IMR-90 (cell line): Measurements from ENCODE around the gene STX4. TPM values are rescaled to one million over a fixed set of nuclear protein-coding genes. Genes with fewer than 3 reads are reported as not detected.

ENCODE experiments used
- ATAC-seq: fragments of 200-7000 bp; cut with Tn5 transposase; 2 replicates; pipeline ENCODE4 v1.9.1; 2020; ENCODE audit warnings: low read depth, mild to moderate bottlenecking, moderate library complexity
- BruUV-seq: library from RNA; stranded (reverse); fragments of 400-500 nt; replicated peaks from 2 replicates; lab custom pipeline; 2021; lab: Mats Ljungman, UMichigan
- CTCF ChIA-PET: fragments of 300-600 bp; formaldehyde crosslinking; extraction: SDS; loops from one replicate; lab custom pipeline; 2021; ENCODE audit warnings: antibody characterized with exemption; lab: Yijun Ruan, JAX
- POLR2A ChIA-PET: fragments of 300-600 bp; sonication (Branson Sonifier 250); formaldehyde crosslinking; loops from one replicate; lab custom pipeline; 2022; ENCODE audit warnings: antibody characterized with exemption; ENCODE audit not compliant: unreplicated experiment; lab: Charles Lee
- DNase-seq: peaks from one replicate; pipeline ENCODE4 v3.0.0; 2013
- H2AFZ ChIP-seq: replicated peaks from 2 replicates; pipeline ENCODE3; 2013; ENCODE audit warnings: low read length, mild to moderate bottlenecking; ENCODE audit not compliant: poor library complexity
- H2AK5ac ChIP-seq: 2 replicates; pipeline ENCODE4 v1.6.1; 2013; ENCODE audit warnings: low read depth, low read length, inconsistent platforms
- H2AK9ac ChIP-seq: replicated peaks from 2 replicates; pipeline ENCODE3; 2013; ENCODE audit warnings: mild to moderate bottlenecking, low read depth, low read length, moderate library complexity; ENCODE audit not compliant: poor library complexity
- H2BK120ac ChIP-seq: 2 replicates; pipeline ENCODE4 v1.6.1; 2013; ENCODE audit warnings: low read depth, low read length, inconsistent platforms
- H2BK15ac ChIP-seq: 3 replicates; pipeline ENCODE4 v1.6.1; 2013; ENCODE audit warnings: low read depth, low read length, inconsistent platforms
- H2BK20ac ChIP-seq: 2 replicates; pipeline ENCODE4 v1.6.1; 2013; ENCODE audit warnings: low read depth, mild to moderate bottlenecking, inconsistent platforms, low read length, moderate library complexity
- H2BK5ac ChIP-seq: 2 replicates; pipeline ENCODE4 v1.6.1; 2013; ENCODE audit warnings: mild to moderate bottlenecking, low read depth, low read length, inconsistent platforms; ENCODE audit not compliant: poor library complexity, severe bottlenecking
- H3K14ac ChIP-seq: replicated peaks from 2 replicates; pipeline ENCODE4 v1.6.1; 2013; ENCODE audit warnings: low read depth, low read length, inconsistent platforms
- H3K18ac ChIP-seq: 2 replicates; pipeline ENCODE4 v1.6.1; 2013; ENCODE audit warnings: low read depth, low read length, control low read depth
- H3K23ac ChIP-seq: 2 replicates; pipeline ENCODE4 v1.6.1; 2013; ENCODE audit warnings: low read depth, low read length, inconsistent platforms
- H3K27ac ChIP-seq: 2 replicates; pipeline ENCODE4 v1.5.1; 2013; ENCODE audit warnings: mild to moderate bottlenecking, control low read depth, low read length; ENCODE audit not compliant: insufficient read depth
- H3K27me3 ChIP-seq: 2 replicates; pipeline ENCODE4 v1.6.1; 2013; ENCODE audit warnings: low read length; ENCODE audit not compliant: control insufficient read depth, insufficient read depth
- H3K36me3 ChIP-seq: 2 replicates; pipeline ENCODE4 v1.6.1; 2013; ENCODE audit warnings: low read length, mixed read lengths; ENCODE audit not compliant: control insufficient read depth, insufficient read depth
- H3K4ac ChIP-seq: 2 replicates; pipeline ENCODE4 v1.6.1; 2013; ENCODE audit warnings: low read depth, low read length, inconsistent platforms
- H3K4me1 ChIP-seq: 2 replicates; pipeline ENCODE4 v1.6.1; 2013; ENCODE audit warnings: low read length, mixed read lengths; ENCODE audit not compliant: control insufficient read depth, insufficient read depth
- H3K4me2 ChIP-seq: 2 replicates; pipeline ENCODE4 v1.6.1; 2013; ENCODE audit warnings: low read depth, mild to moderate bottlenecking, control low read depth, low read length, moderate library complexity
- H3K4me3 ChIP-seq: 2 replicates; pipeline ENCODE4 v1.5.1; 2013; ENCODE audit warnings: low read depth, mild to moderate bottlenecking, control low read depth, low read length, moderate library complexity; ENCODE audit not compliant: insufficient read depth
- H3K56ac ChIP-seq: 2 replicates; pipeline ENCODE4 v1.6.1; 2013; ENCODE audit warnings: low read length, inconsistent platforms; ENCODE audit not compliant: insufficient read depth; ENCODE audit errors: extremely low read depth
- H3K79me1 ChIP-seq, 2 experiments: 2 replicates each; pipeline ENCODE4 v1.6.1; 2013; ENCODE audit warnings: low read length in 2 of 2, inconsistent platforms in 1 of 2, low read depth in 1 of 2
- H3K9ac ChIP-seq: 2 replicates; pipeline ENCODE4 v1.6.1; 2013; ENCODE audit warnings: low read depth, low read length, control low read depth
- H3K9me1 ChIP-seq: 2 replicates; pipeline ENCODE4 v1.6.1; 2013; ENCODE audit warnings: low read length, inconsistent platforms; ENCODE audit not compliant: insufficient read depth
- H3K9me3 ChIP-seq: 2 replicates; pipeline ENCODE4 v1.6.1; 2013; ENCODE audit warnings: low read length; ENCODE audit not compliant: control insufficient read depth, insufficient read depth
- H4K20me1 ChIP-seq: 2 replicates; pipeline ENCODE4 v1.6.1; 2013; ENCODE audit warnings: low read length, inconsistent platforms; ENCODE audit not compliant: insufficient read depth
- H4K5ac ChIP-seq: 2 replicates; pipeline ENCODE4 v1.6.1; 2013; ENCODE audit warnings: mild to moderate bottlenecking, low read depth, low read length, control low read depth
- H4K8ac ChIP-seq, 2 experiments: 2 replicates each; pipeline ENCODE4 v1.6.1; 2013; ENCODE audit warnings: low read depth in 2 of 2, low read length in 2 of 2, control low read depth in 1 of 2, inconsistent platforms in 1 of 2
- H4K91ac ChIP-seq: 2 replicates; pipeline ENCODE4 v1.6.1; 2013; ENCODE audit warnings: low read depth, low read length, inconsistent platforms; ENCODE audit not compliant: insufficient read depth
- BHLHE40 ChIP-seq: fragments of 150-350 bp; IDR thresholded peaks from 2 replicates; pipeline ENCODE4 v1.6.1; 2016; ENCODE audit warnings: mild to moderate bottlenecking, low read depth, low read length
- CEBPB ChIP-seq: IDR thresholded peaks from 2 replicates; pipeline ENCODE4 v1.6.1; 2012; ENCODE audit warnings: low read depth, low read length, improper control_type of control experiment
- CHD1 ChIP-seq: IDR thresholded peaks from 2 replicates; pipeline ENCODE4 v1.6.1; 2012; ENCODE audit warnings: low read depth, low read length, improper control_type of control experiment
- FOS ChIP-seq: fragments of 150-350 bp; IDR thresholded peaks from 2 replicates; pipeline ENCODE4 v1.6.1; 2016; ENCODE audit warnings: low read depth, low read length
- MXI1 ChIP-seq: IDR thresholded peaks from 2 replicates; pipeline ENCODE4 v1.6.1; 2012; ENCODE audit warnings: low read depth, mild to moderate bottlenecking, low read length, moderate library complexity, borderline replicate concordance
- NFE2L2 ChIP-seq: fragments of 150-350 bp; IDR thresholded peaks from 2 replicates; pipeline ENCODE4 v1.6.1; 2016; ENCODE audit warnings: low read depth, mild to moderate bottlenecking, low read length
- RCOR1 ChIP-seq: IDR thresholded peaks from 2 replicates; pipeline ENCODE4 v1.6.1; 2012; ENCODE audit warnings: mild to moderate bottlenecking, low read length, improper control_type of control experiment; ENCODE audit not compliant: insufficient replicate concordance
- SMC3 ChIP-seq: fragments of 150-350 bp; IDR thresholded peaks from 2 replicates; pipeline ENCODE4 v1.6.1; 2016; ENCODE audit warnings: low read depth, mild to moderate bottlenecking, antibody characterized with exemption, low read length, moderate library complexity
- WGBS, 2 experiments: methylation state at CpG; one replicate each; pipeline versions ENCODE4 v1.1.5 to v1.1.7; 2013; ENCODE audit warnings: missing lambda C conversion rate in 2 of 2; ENCODE audit not compliant: insufficient read length in 1 of 2; ENCODE audit errors: extremely low coverage in 2 of 2; 5-methylcytosine and 5-hydroxymethylcytosine counted together
- dilution Hi-C: fragments of 300-500 bp; cut with HindIII; formaldehyde crosslinking; loops from one replicate; pipeline ENCODE4 v1.14.3; 2018; ENCODE audit warnings: low sequenced_read_pairs; ENCODE audit not compliant: unreplicated experiment
- in situ Hi-C: fragments of 300-500 bp; cut with MboI; formaldehyde crosslinking; loops from 3 replicates; pipeline ENCODE4 v1.14.3; 2019; ENCODE audit warnings: low sequenced_read_pairs, inconsistent platforms, mixed read lengths
- intact Hi-C: fragments of 100-400 bp; cut with micrococcal nuclease; formaldehyde crosslinking; loops from 2 replicates; pipeline ENCODE4 v1.10.0; 2022
- polyA plus RNA-seq, 3 experiments: library from polyadenylated mRNA; depleted of rRNA; stranded (reverse); fragments of >200 nt; gene quantifications; 2 replicates each; pipeline ENCODE4 v1.2.3, GENCODE V29; 2012; ENCODE audit warnings: low replicate concordance in 1 of 3
- total RNA-seq: library from RNA; depleted of rRNA; stranded (reverse); fragments of >200 nt; gene quantifications from 2 replicates; pipeline ENCODE4 v1.2.3, GENCODE V29; 2012

Gene STX4
- total and polyA plus RNA-seq, 2 of the 4 experiments (the other 2 are of a cell fraction): 23.5 to 67.9 TPM

GRCh38 chr16:31086629-31086906 lies 53.2 kb downstream of the STX4 start:
- Histone ChIP-seq H3K56ac (no peak overlapping the region), H2AFZ (no peak overlapping the region), H4K5ac (no peak overlapping the region), H3K9ac (no peak overlapping the region), H3K4ac (no peak overlapping the region), H3K9me1 (peaks cover 5% of the 10 kb centered on the region), H3K36me3 (peaks cover 59% of the 10 kb centered on the region), H2BK20ac (no peak overlapping the region), H3K4me2 (no peak overlapping the region), H3K27me3 (no peaks in the 10 kb centered on the region), H3K14ac (no peak overlapping the region), H3K4me3 (no peak overlapping the region), H3K4me1 (no peaks in the 10 kb centered on the region; the same call in 1 of the 2 replicates), H4K8ac (no peak overlapping the region), H3K79me1 (peaks cover 20 to 57% of the 10 kb centered on the region in 2 experiments), H4K91ac (no peak overlapping the region), H4K20me1 (peaks cover 15% of the 10 kb centered on the region), H2BK5ac (no peak overlapping the region), H3K27ac (no peak overlapping the region), H3K23ac (no peak overlapping the region), H2BK120ac (no peak overlapping the region), H3K9me3 (no peaks in the 10 kb centered on the region), H2AK9ac (no peak overlapping the region), H2BK15ac (no peak overlapping the region), H3K18ac (no peak overlapping the region), H2AK5ac (no peak overlapping the region)
- ATAC-seq (no peak), DNase-seq (no peak)
- CTCF ChIA-PET: interaction anchor here (1.2 kb wide), 1 partner anchor 14 kb away, joined by 4 read pairs; no protein-coding TSS in a partner anchor
- POLR2A ChIA-PET: interaction anchor here (1.0 kb wide), 1 partner anchor 13 kb away, joined by 3 read pairs; the partner anchor contains the start of gene ZNF668
- BruUV-seq: no TSS peak
- WGBS, 2 experiments: 100% methylated on average over 3 of the region's 6 CpGs; no CpG with 5 or more reads in 1 of the 2 experiments
- intact Hi-C loops (no loop called here), in situ Hi-C loops (loop anchor here (10.0 kb wide), 1 partner anchor 102 kb away; the partner anchor contains the start of gene HSD3B7), dilution Hi-C loops (no loop called here)
- TF ChIP-seq CEBPB (no peak), SMC3 (no peak), CHD1 (no peak), BHLHE40 (no peak), NFE2L2 (no peak), MXI1 (no peak), RCOR1 (no peak), FOS (no peak)
